Embryonic facial prominence (tissue), 1 donor: Measurements from ENCODE around the gene DOCK2.
"Not testable (repeated sequence)": the region's sequence is repeated elsewhere in the genome, so short reads cannot be mapped to it uniquely, and the experiment has no call there.

Source experiments
- DNase-seq: peaks from one replicate; pipeline ENCODE4 v3.0.0-alpha.2; 2016; ENCODE audit errors: extremely low spot score

The DOCK2 gene

GRCh38 chr5:169817031-169817430, 180.0 kb downstream of the DOCK2 start:
- DNase-seq = no peak

DNA sequence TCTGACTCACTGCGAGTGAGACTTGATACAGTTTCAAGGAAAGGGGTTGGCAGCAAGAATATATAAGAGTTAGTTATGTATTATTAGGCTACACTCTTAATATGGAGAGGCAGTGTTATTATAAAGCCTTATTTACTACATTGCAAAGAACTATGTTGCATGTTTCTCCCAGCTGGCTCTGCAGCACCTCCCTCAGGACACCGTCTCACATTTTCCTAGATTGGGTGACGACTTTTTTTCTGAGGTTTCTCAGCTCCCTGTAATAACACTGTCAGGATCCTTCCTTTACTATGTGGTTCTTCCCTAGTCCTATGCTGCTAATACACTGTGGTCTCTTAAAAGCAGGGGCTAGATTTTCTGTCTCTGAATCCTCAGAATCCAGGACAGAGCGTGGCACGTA, 189.5 kb downstream of the DOCK2 start:
- DNase-seq = no peak

DNA sequence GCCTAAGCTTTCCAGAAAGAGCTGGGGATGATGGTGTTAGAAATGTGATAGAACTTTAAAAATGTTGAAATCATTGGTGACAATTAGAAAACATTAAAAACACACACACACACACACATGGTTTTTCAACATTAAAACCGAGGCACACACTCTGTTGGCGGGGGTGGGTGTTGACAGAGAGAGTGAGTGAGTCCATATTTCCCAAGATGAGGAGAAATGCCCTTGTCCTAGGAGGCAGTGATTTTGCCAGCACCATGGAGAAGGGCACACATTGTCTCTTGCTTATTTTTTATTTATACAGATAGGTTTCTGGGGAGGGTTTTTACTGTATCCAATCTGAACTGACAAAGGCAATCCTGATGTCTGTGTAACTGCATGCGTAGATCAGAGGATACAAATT, 190.7 kb downstream of the DOCK2 start:
- no peak for DNase-seq

DNA sequence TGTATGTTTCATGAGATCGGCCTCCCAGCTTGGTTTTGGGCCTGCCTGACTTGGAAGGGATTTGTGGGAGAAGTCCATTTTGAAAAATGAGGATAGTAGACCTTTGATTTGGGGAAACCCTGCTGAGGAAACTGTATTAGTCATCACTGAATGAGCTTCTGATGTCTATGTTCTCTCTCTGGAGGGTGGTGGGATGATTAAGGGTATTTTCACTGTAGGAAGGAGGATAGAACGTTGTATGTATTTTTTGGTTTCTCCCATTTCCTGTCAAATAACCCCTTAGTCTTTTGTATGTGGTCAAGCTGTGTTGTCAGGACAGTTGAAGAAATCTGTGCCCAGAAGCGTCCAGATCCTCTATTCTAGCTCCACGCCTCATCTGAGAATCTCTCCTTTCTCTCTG, 191.3 kb downstream of the DOCK2 start:
- no peak for DNase-seq

GRCh38 chr5:169831331-169831730, 194.3 kb downstream of the DOCK2 start:
- no peak for DNase-seq

DNA sequence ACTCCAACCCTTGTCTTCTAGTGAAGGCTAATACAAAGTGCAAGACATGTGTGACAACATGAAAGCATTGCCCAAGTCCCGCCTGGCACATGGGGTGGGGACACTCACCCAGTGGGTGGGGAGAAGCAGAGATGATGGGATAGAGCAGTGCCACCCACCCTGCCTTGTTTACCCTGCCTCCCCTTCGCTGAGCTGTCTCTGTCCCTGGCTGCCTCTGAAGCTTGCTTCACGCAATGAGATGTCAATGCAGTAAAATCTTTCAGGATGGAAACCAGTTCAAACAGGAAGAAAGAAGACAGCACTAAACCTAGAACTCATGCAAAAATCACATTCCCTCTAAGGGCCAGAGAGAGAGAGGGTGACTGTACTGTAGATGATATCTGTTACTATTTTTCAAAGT, 195.2 kb downstream of the DOCK2 start:
- DNase-seq = no peak

- no peak for DNase-seq
These were observed 195.8 kb downstream of the DOCK2 start for GRCh38 chr5:169832845-169833244.

DNA sequence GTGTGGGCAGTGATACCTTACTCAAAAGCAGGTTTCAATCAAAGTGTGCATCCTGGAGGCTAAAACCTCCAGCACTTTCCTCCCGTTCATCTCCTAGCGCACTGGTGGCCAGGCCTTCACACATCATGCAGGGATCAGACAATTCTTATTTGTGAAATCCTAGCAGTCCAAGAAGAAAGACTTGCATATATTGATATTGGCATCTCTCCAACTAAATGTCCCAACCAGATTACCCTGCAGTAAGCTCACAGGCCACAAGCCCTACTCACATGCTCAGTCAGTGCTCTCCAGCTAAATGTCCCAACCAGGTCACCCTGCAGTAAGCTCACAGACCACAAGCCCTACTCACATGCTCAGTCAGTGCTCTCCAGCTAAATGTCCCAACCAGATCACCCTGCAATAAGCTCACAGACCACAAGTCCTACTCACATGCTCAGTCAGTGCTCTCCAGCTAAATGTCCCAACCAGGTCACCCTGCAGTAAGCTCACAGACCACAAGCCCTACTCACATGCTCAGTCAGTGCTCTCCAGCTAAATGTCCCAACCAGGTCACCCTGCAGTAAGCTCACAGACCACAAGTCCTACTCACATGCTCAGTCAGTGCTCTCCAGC, 196.7 kb downstream of the DOCK2 start:
- DNase-seq = not testable (repeated sequence)

DNA sequence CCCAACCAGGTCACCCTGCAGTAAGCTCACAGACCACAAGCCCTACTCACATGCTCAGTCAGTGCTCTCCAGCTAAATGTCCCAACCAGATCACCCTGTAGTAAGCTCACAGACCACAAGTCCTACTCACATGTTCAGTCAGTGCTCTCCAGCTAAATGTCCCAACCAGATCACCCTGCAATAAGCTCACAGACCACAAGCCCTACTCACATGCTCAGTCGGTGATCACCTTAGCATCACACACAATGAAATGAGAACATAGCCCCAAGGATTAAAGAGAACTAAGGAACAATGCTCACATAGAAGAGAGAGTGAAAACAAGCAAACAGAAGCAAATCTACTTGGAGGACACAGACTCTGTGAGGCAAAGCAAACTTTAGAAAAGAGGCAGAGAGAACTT, 197.5 kb downstream of the DOCK2 start:
- DNase-seq = not testable (repeated sequence)

GRCh38 chr5:169836835-169837536, 199.9 kb downstream of the DOCK2 start:
- no peak for DNase-seq

DNA sequence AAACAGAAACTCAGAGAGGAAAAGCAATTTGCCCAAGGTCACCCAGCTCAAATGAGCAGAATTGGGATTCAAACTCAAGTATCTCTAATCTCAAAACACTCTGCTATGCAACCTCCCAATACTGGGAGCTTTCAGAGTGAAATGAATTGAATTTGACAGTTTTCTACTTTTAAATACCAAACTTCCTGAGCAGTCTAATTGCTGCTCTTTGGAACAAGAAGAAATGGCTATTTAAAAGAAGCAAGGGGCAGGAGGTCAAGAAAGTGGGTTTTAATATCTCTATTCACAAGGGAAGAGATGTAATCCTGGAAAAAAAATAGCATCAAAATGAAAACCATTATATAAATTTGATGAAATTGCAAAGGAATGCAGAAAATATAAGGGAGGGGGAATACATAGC, 200.6 kb downstream of the DOCK2 start:
- DNase-seq = no peak

DNA sequence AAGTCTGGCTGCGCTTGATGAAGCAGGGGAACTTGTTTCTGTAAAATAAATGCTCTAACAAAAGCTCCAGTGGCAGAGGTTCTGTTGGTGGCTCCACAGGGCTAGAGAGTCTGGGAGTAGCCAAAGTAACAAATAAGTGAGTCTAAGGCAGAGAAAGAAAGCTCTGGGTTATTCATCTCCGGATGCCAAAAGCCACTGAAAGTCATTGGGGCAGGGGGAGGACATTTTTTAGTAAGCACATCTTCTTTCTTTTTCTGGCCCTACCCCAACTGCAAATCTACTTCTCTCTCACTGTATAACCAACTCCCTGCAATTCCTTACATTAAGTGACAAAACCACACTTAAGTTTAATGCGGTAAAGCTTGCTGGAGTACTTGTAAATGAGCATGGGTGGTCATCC, 201.6 kb downstream of the DOCK2 start:
- no peak for DNase-seq

DNA sequence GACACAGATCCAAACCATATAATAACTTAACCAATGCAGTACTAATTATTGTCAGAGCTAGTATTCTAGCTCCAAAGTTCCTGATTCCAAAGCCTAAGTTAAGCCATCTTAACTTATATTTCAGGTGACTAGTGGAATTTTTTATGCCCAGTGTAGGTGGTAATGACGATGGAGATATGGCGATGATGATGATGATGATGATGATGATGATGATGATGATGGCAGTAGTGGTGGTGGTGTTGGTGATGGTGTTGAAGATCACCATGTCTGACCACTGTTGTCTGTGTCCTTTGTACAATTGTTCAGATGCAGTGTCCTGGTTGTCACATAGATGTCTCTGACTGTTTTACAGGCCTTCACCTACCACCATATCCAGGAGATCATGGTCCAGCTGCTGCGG, 203.3 kb downstream of the DOCK2 start:
- DNase-seq = no peak

- no peak for DNase-seq
These were observed 205.6 kb downstream of the DOCK2 start for GRCh38 chr5:169842699-169843098.

- no peak for DNase-seq
These were observed 210.4 kb downstream of the DOCK2 start for GRCh38 chr5:169847519-169847918.

DNA sequence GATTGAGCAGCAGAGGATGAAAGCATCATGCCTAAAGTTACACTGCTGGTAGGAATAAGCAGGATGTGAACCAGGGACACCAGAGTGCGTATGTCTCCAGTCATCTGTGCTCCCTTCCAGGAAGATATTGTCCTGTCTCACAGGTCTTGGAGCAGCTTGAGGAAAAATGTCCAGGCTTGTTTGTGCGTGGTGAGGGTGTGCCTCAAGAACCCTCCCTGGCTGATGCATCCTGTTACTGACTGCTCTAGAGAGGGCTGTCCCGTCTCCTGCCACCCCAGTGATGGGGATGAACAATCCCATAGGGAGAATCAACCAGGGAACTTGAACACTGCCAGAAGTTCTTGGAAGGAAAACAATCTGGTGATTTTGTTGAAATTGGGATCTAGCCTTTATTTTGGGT, 211.2 kb downstream of the DOCK2 start:
- no peak for DNase-seq

- DNase-seq = no peak
These were observed 211.7 kb downstream of the DOCK2 start for GRCh38 chr5:169848792-169849191.

DNA sequence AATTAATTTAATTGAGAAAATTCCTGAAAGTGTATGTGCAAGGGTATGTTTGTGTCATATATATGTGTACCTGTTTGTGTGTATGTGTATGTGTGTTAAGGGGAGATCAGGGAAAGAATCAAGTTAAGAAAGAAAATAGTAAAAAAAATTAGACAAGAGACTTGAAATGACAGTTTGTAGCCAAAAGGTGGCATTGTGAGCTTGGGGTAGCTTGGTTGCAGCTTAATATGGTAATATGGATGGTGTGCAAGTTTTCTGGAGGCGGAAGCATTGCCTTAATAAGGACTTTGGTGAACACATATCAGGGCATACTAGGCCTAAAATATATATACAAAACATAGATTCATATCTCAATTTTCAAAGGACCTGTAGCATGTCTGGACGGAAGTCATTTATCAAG, 213.3 kb downstream of the DOCK2 start:
- DNase-seq = no peak

DNA sequence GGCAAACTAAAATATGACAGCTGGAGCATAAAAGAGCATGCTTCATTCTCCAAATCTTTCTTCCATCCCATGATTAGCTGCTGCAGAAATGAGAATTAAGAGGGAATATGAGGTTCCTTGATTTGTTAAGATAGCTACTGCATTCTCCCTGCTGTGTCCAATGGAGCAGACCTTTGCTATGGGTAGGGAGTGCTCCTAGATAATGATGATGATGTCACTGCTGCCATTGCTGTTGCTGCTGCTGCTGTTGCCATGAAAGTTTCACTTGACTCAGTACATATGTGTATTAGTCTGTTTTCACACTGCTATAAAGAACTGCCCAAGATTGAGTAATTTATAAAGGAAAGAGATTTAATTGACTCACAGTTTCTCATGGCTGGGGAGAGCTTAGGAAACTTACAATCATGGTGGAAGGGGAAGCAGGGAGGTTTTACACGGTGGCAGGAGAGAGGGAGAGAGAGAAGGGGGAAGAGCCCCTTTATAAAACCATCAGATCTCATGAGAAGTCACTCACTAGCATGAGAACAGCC, 214.3 kb downstream of the DOCK2 start:
- no peak for DNase-seq

- no peak for DNase-seq
These were observed 219.5 kb downstream of the DOCK2 start for GRCh38 chr5:169856571-169856970.

DNA sequence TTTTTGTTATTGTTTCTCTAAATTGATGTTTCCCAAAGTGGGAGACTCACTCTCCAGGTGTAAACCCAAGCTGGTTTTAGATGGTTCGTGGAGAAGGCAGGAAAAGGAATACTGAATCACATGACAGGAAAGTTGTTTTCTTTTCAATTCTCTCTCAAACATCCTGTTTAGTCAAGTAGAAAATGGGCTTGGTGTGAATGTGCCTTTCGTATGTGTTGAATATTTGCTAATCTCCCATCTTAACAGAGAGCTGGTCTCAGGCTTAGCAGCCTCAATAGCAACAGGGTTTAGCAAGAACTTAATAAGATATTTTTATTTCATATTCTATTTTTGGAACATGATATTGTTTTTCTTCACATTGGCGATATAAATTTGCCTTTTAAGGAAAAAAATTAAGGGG, 223.5 kb downstream of the DOCK2 start:
- no peak for DNase-seq

DNA sequence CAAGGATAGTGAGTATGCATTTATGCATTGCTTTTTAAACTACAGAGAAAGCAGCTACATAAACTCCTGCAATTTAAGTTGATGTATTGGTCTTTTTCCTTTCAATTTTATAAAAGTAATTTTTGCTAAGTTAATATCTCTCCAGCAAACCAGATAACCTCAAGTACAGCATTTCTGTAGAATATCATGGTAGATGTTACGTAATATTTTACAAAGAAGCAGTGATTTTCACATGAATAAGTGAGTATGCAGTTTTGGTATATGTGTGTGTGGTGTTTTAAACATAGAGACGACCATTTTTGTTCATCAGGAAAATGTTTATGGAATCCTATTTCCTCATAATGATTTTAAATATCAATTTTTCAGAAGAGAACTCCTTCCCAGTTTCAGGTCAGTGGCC, 224.4 kb downstream of the DOCK2 start:
- no peak for DNase-seq

GRCh38 chr5:169861934-169862333, 224.9 kb downstream of the DOCK2 start:
- no peak for DNase-seq

- DNase-seq = peak; percentile 44
These were observed 225.3 kb downstream of the DOCK2 start for GRCh38 chr5:169862391-169862811.
